ENCODE measurements around the gene PTPRM.

The PTPRM gene

DNA sequence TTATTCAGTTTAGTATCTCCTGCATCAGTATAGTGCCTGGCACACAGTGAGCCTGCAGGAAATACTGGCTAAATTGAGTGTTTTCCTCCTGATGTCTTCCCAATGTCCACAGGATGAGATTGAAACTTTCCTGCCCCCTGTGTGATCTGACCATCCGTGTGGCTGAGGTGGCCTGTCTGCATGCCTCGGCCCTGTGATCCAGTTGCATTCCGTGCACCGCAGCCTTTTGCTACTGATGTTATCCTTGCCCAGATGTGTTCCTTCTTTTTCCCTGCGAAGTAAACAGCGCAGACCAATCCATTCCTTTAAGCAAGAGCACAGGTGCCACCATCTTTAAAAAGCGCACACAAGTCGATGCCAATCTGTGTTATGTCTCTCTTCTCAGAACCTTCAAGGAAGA lies 462.6 kb downstream of the PTPRM start:
- H3K4me3 ChIP-seq (ENCODE audit: low read length): no peak overlapping the region
- no peak for TF ChIP-seq CTCF (conservative IDR thresholded peaks at IDR 0.05; ENCODE audit: low read depth, low read length)
- DNase-seq (ENCODE audit: low read depth): no peak

- TF ChIP-seq CTCF (conservative IDR thresholded peaks at IDR 0.05; ENCODE audit: low read depth, low read length): no peak
- DNase-seq (ENCODE audit: low read depth): no peak
- H3K4me3 ChIP-seq (ENCODE audit: low read length): no peak overlapping the region
Observed at GRCh38 chr18:8030201-8030600, 463.1 kb downstream of the PTPRM start.

DNA sequence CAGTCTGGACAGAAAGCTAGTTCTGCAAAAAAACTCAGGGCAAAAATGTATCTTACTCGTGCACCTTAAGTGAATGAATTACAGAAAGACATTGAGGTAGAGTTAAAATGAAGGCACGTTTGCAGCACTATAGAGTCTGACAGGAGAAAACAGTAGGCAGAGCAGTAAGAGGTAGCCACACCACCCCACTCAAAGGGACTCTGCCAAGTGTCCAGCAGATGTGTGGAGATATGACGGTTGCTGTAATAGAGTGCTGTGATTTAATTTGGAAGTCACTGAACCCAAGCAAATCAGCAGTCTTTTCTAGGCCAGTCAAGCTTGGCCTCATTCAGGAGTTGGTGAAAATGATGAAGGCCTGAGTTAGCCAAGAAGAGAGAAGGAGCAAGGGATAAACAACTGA lies 464.4 kb downstream of the PTPRM start:
- no peak overlapping the region for H3K4me3 ChIP-seq (ENCODE audit: low read length)
- no peak for TF ChIP-seq CTCF (conservative IDR thresholded peaks at IDR 0.05; ENCODE audit: low read depth, low read length)
- no peak for DNase-seq (ENCODE audit: low read depth)

GRCh38 chr18:8034674-8035073 lies 467.6 kb downstream of the PTPRM start:
- DNase-seq (ENCODE audit: low read depth): no peak
- H3K4me3 ChIP-seq (ENCODE audit: low read length): no peak overlapping the region
- TF ChIP-seq CTCF (conservative IDR thresholded peaks at IDR 0.05; ENCODE audit: low read depth, low read length): no peak

- no peak overlapping the region for H3K4me3 ChIP-seq (ENCODE audit: low read length)
- TF ChIP-seq CTCF (conservative IDR thresholded peaks at IDR 0.05; ENCODE audit: low read depth, low read length): no peak
- no peak for DNase-seq (ENCODE audit: low read depth)
Observed at GRCh38 chr18:8036551-8036950, 469.4 kb downstream of the PTPRM start.

GRCh38 chr18:8037296-8037695 lies 470.2 kb downstream of the PTPRM start:
- H3K4me3 ChIP-seq (ENCODE audit: low read length): no peak overlapping the region
- TF ChIP-seq CTCF (conservative IDR thresholded peaks at IDR 0.05; ENCODE audit: low read depth, low read length): no peak
- no peak for DNase-seq (ENCODE audit: low read depth)

- TF ChIP-seq CTCF (conservative IDR thresholded peaks at IDR 0.05; ENCODE audit: low read depth, low read length): no peak
- no peak overlapping the region for H3K4me3 ChIP-seq (ENCODE audit: low read length)
- no peak for DNase-seq (ENCODE audit: low read depth)
Observed at GRCh38 chr18:8040021-8040420, 472.9 kb downstream of the PTPRM start.
